ENCODE data around the gene SLC24A3. TPM values are rescaled to one million over a fixed set of nuclear protein-coding genes. Genes with fewer than 3 reads are reported as not detected.

The SLC24A3 gene
- total and polyA plus RNA-seq, 2 experiments from 2014 or later, result 0.81 to 2.5 TPM

- no peak for TF ChIP-seq CTCF (conservative IDR thresholded peaks at IDR 0.05; ENCODE audit: low read depth in 2 of 2)
These were observed 40.9 kb downstream of the SLC24A3 start (continued) for GRCh38 chr20:19253316-19253715.

- DNase-seq (ENCODE audit: low spot score) (no peak), ATAC-seq (no peak)
- Histone ChIP-seq H3K9me2 (ENCODE audit: insufficient read depth) (peaks cover 6% of the 10 kb centered on the region; the same call in 1 of the 2 replicates), H4K20me1 (replicated peaks; ENCODE audit: insufficient read depth) (no peaks in the 10 kb centered on the region), H3K36me3 (ENCODE audit: insufficient read depth) (no peaks in the 10 kb centered on the region), H2AFZ (no peak overlapping the region), H3K27me3 (ENCODE audit: insufficient read depth) (no peaks in the 10 kb centered on the region), H3K4me2 (no peak overlapping the region), H3K79me2 (replicated peaks; ENCODE audit: insufficient read depth) (no peaks in the 10 kb centered on the region), H3K4me1 (ENCODE audit: insufficient read depth) (no peaks in the 10 kb centered on the region), H3K4me3 (no peak overlapping the region), H3F3A (replicated peaks; ENCODE audit: low read depth) (no peaks in the 10 kb centered on the region), H3K27ac (ENCODE audit: low read depth) (no peak overlapping the region)
- Mint-ChIP-seq H3K9me3 (no peaks in the 10 kb centered on the region), H3K4me3 (no peak overlapping the region), H3K27me3 (ENCODE audit: insufficient read depth, low read depth, poor library complexity) (no peaks in the 10 kb centered on the region), H3K27ac (no peak overlapping the region), H3K4me1 (peaks cover 9% of the 10 kb centered on the region; the same call in 2 of the 3 replicates), H3K36me3 (ENCODE audit: low read depth) (no peaks in the 10 kb centered on the region)
- no peak for TF ChIP-seq CREB1 (CRISPR knock-in tag; IDR thresholded peaks at IDR 0.05; ENCODE audit: low read depth)
- TF ChIP-seq ZNF114 (CRISPR knock-in tag; IDR thresholded peaks at IDR 0.05), result no peak
- TF ChIP-seq ZNF331 (CRISPR knock-in tag; IDR thresholded peaks at IDR 0.05; ENCODE audit: low read depth), result no peak
- TF ChIP-seq ZNF462 (CRISPR knock-in tag; IDR thresholded peaks at IDR 0.05), result no peak
- TF ChIP-seq EZH2 (IDR thresholded peaks at IDR 0.05; ENCODE audit: low read depth, unreplicated experiment), result no peak
- TF ChIP-seq POLR2AphosphoS5 (IDR thresholded peaks at IDR 0.05; ENCODE audit: low read depth), result no peak
These were observed 41.7 kb downstream of the SLC24A3 start for GRCh38 chr20:19253916-19254820.
